Heart left ventricle (tissue), 13 donors: ENCODE results near the gene PTPRN2.

Experiments used
- POLR2A ChIP-seq, 2 donors: fragments of 450-650 bp; IDR thresholded peaks; one replicate each; pipeline ENCODE4 v1.6.1; 2017; ENCODE audit warnings: antibody characterized with exemption in 2 of 2, mild to moderate bottlenecking in 2 of 2, moderate library complexity in 2 of 2
- TF ChIP-seq, protein P1 (sequence below), 12 donors: fragments of 200-600 bp; sonication (generic) in 4 of 12; IDR thresholded peaks; one replicate each; pipeline versions ENCODE4 v1.5.0 to v1.8.0; 2018 to 2022; ENCODE audit warnings: antibody characterized with exemption in 12 of 12, mild to moderate bottlenecking in 5 of 12
- donor health status: ischemic (EF 13 %, LVEDD 7.1; RV severe dilation, severe dysfunction).
- donor health status: DM: no; HTN: yes; CAD: no.
- donor health status: DM: no; HTN: no; CAD: no.
- donor health status: ischemic (EF 25% LVEDD 6.9; RV normal size, moderate dysfunction).
- donor health status: ischemic (EF 25% LVEDD 5.7; RV mildly dilated, moderate dysfunction).
- donor health status: ischemic (EF 35%, LVEDD 5.7; RV mildly dilated, moderate dysfunction).
- donor health status: nonischemic (EF 11% LVEDD 7.7; RV severe dilation, severe dysfunction).
- donor health status: DM: yes; HTN: yes; CAD: no.
- donor health status: PGD.
- donor health status: ischemic (EF 29% LVEDD 5.4; RV normal size, mild dysfunction).
- donor health status: nonischemic (EF 23%, LVEDD 6.1; RV moderate dilation, normal function).

DNA sequence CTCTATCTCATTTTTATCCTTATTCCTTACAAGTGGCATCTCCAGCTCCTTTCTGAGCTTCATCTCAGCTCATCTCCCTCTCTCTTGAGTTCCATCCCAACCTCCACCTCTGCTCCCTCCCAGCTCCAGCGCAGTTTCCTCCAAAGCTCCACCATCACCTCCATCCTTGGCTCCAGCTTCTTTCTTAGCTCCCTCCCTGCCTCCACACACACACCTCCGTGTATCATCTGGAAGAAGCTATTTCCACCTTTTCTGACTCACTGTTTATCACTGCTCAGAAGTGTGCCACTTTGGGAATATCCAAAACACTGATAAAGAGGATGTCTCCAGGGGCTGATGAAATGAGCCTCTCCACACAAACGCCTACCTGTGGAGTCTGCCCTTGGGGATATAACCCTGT is 481.4 kb downstream of the PTPRN2 start:
- TF ChIP-seq, protein P1, sequence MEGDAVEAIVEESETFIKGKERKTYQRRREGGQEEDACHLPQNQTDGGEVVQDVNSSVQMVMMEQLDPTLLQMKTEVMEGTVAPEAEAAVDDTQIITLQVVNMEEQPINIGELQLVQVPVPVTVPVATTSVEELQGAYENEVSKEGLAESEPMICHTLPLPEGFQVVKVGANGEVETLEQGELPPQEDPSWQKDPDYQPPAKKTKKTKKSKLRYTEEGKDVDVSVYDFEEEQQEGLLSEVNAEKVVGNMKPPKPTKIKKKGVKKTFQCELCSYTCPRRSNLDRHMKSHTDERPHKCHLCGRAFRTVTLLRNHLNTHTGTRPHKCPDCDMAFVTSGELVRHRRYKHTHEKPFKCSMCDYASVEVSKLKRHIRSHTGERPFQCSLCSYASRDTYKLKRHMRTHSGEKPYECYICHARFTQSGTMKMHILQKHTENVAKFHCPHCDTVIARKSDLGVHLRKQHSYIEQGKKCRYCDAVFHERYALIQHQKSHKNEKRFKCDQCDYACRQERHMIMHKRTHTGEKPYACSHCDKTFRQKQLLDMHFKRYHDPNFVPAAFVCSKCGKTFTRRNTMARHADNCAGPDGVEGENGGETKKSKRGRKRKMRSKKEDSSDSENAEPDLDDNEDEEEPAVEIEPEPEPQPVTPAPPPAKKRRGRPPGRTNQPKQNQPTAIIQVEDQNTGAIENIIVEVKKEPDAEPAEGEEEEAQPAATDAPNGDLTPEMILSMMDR (IDR thresholded peaks at IDR 0.05) = no peak
- no peak for TF ChIP-seq POLR2A (IDR thresholded peaks at IDR 0.05)
